Measurements from ENCODE around the gene RPP38. TPM values are rescaled to one million over a fixed set of nuclear protein-coding genes. Genes with fewer than 3 reads are reported as not detected.

Gene RPP38
- total and polyA plus RNA-seq, 2 of the 4 experiments (the other 2 are of a cell fraction): 12.4 to 19.0 TPM

DNA sequence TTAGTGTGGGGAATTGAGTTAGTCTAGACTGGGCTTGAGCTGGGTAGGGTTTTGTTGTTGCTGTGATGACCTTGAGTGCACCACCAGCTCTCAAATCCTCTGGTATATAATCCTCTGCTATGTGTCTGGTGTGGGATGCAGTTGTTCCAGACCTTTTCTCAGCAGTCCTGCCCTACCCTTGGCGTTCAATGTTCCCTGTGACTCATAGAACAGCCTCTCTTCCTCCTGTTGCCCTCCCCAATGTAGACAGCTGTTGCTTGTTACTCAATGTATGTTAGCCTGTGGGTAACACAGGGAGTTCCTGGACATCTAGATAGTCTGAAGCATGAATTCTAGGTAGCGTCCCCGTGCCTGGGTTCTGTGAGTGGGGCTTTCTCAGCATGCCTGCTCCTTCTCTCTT lies 28.4 kb upstream of the RPP38 start:
- H4K20me1 ChIP-seq (ENCODE audit: insufficient read depth, low read length): no peaks in the 10 kb centered on the region
- no peak overlapping the region for H3K23ac ChIP-seq (ENCODE audit: low read depth, low read length)
- H3K79me1 ChIP-seq (ENCODE audit: low read depth in 1 of 2, low read length in 2 of 2): no peaks in the 10 kb centered on the region
- H3K9me3 ChIP-seq (ENCODE audit: control insufficient read depth, insufficient read depth, low read length): peaks cover 12% of the 10 kb centered on the region
- POLR2A ChIA-PET (ENCODE audit: unreplicated experiment): no interaction called here
- H2AFZ ChIP-seq (replicated peaks; ENCODE audit: low read length, poor library complexity): peak overlapping the region; percentile 39
- no peak overlapping the region for H2AK9ac ChIP-seq (replicated peaks; ENCODE audit: low read depth, low read length, poor library complexity)
- no peak overlapping the region for H3K27ac ChIP-seq (ENCODE audit: insufficient read depth, low read length)
- H4K91ac ChIP-seq (ENCODE audit: insufficient read depth, low read depth, low read length): no peak overlapping the region
- H3K9ac ChIP-seq (ENCODE audit: low read depth, low read length): no peak overlapping the region
- dilution Hi-C loops (cut with HindIII; ENCODE audit: low sequenced_read_pairs, unreplicated experiment) (no loop called here), in situ Hi-C loops (cut with MboI; ENCODE audit: low sequenced_read_pairs) (no loop called here), intact Hi-C loops (cut with micrococcal nuclease) (loop anchor here (5.0 kb wide), 1 partner anchor 52 kb away; no protein-coding TSS in a partner anchor)
- no peak overlapping the region for H2BK5ac ChIP-seq (ENCODE audit: low read depth, low read length, poor library complexity, severe bottlenecking)
- H2BK120ac ChIP-seq (ENCODE audit: low read depth, low read length): no peak overlapping the region
- no peaks in the 10 kb centered on the region for H3K9me1 ChIP-seq (ENCODE audit: insufficient read depth, low read length)
- no peak overlapping the region for H2BK15ac ChIP-seq (ENCODE audit: low read depth, low read length)
- H3K18ac ChIP-seq (ENCODE audit: low read depth, low read length): no peak overlapping the region
- no peak overlapping the region for H3K56ac ChIP-seq (ENCODE audit: extremely low read depth, insufficient read depth, low read length)
- no peak overlapping the region for H3K4me2 ChIP-seq (ENCODE audit: low read depth, low read length)
- no peak overlapping the region for H3K4ac ChIP-seq (ENCODE audit: low read depth, low read length)
- H3K27me3 ChIP-seq (ENCODE audit: control insufficient read depth, insufficient read depth, low read length): peaks cover 3% of the 10 kb centered on the region; the same call in 1 of the 2 replicates
- H3K4me3 ChIP-seq (ENCODE audit: insufficient read depth, low read depth, low read length): no peak overlapping the region
- no peak overlapping the region for H4K5ac ChIP-seq (ENCODE audit: low read depth, low read length)
- H4K8ac ChIP-seq (ENCODE audit: low read depth in 2 of 2, low read length in 2 of 2): no peak overlapping the region
- DNase-seq: peak; percentile 61
- no peak overlapping the region for H3K14ac ChIP-seq (replicated peaks; ENCODE audit: low read depth, low read length)
- CTCF ChIA-PET: interaction anchor here (0.9 kb wide), 1 partner anchor 17 kb away, joined by 3 read pairs; no protein-coding TSS in a partner anchor
- no peak overlapping the region for H2BK20ac ChIP-seq (ENCODE audit: low read depth, low read length)
- no TSS peak for BruUV-seq (replicated peaks)
- TF ChIP-seq, protein P1, sequence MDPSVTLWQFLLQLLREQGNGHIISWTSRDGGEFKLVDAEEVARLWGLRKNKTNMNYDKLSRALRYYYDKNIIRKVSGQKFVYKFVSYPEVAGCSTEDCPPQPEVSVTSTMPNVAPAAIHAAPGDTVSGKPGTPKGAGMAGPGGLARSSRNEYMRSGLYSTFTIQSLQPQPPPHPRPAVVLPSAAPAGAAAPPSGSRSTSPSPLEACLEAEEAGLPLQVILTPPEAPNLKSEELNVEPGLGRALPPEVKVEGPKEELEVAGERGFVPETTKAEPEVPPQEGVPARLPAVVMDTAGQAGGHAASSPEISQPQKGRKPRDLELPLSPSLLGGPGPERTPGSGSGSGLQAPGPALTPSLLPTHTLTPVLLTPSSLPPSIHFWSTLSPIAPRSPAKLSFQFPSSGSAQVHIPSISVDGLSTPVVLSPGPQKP (IDR thresholded peaks at IDR 0.05; ENCODE audit: borderline replicate concordance, low read depth, low read length): no peak
- TF ChIP-seq, protein P2, sequence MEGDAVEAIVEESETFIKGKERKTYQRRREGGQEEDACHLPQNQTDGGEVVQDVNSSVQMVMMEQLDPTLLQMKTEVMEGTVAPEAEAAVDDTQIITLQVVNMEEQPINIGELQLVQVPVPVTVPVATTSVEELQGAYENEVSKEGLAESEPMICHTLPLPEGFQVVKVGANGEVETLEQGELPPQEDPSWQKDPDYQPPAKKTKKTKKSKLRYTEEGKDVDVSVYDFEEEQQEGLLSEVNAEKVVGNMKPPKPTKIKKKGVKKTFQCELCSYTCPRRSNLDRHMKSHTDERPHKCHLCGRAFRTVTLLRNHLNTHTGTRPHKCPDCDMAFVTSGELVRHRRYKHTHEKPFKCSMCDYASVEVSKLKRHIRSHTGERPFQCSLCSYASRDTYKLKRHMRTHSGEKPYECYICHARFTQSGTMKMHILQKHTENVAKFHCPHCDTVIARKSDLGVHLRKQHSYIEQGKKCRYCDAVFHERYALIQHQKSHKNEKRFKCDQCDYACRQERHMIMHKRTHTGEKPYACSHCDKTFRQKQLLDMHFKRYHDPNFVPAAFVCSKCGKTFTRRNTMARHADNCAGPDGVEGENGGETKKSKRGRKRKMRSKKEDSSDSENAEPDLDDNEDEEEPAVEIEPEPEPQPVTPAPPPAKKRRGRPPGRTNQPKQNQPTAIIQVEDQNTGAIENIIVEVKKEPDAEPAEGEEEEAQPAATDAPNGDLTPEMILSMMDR (conservative IDR thresholded peaks at IDR 0.05; ENCODE audit: low read depth, low read length): no peak
- TF ChIP-seq CHD1 (IDR thresholded peaks at IDR 0.05; ENCODE audit: low read depth, low read length) (no peak), RFX5 (IDR thresholded peaks at IDR 0.05; ENCODE audit: low read depth, low read length) (no peak)
- TF ChIP-seq, protein P3, sequence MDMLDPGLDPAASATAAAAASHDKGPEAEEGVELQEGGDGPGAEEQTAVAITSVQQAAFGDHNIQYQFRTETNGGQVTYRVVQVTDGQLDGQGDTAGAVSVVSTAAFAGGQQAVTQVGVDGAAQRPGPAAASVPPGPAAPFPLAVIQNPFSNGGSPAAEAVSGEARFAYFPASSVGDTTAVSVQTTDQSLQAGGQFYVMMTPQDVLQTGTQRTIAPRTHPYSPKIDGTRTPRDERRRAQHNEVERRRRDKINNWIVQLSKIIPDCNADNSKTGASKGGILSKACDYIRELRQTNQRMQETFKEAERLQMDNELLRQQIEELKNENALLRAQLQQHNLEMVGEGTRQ (IDR thresholded peaks at IDR 0.05; ENCODE audit: low read depth, low read length): no peak
- no CpG with 5 or more reads among the region's 3 CpGs for WGBS, 2 experiments (ENCODE audit: extremely low coverage in 2 of 2, insufficient read length in 1 of 2)
- peak; percentile 93 for ATAC-seq (ENCODE audit: low read depth)
- H2AK5ac ChIP-seq (ENCODE audit: low read depth, low read length): no peak overlapping the region
- H3K36me3 ChIP-seq (ENCODE audit: control insufficient read depth, insufficient read depth, low read length): no peaks in the 10 kb centered on the region
- no peaks in the 10 kb centered on the region for H3K4me1 ChIP-seq (ENCODE audit: control insufficient read depth, insufficient read depth, low read length)
